K562 (cell line): ENCODE data around the gene LRMDA. TPM values are rescaled to one million over a fixed set of nuclear protein-coding genes. Genes with fewer than 3 reads are reported as not detected.

ENCODE experiments used
- ATAC-seq: fragments of 200-7000 bp; cut with Tn5 transposase; 3 replicates; pipeline ENCODE4 v1.9.1; 2020; ENCODE audit warnings: moderate library complexity
- BruUV-seq: library from RNA; stranded (reverse); fragments of 400-500 nt; replicated peaks from 2 replicates; lab custom pipeline; 2021; lab: Mats Ljungman, UMichigan
- CTCF ChIA-PET: fragments of 300-600 bp; formaldehyde crosslinking; extraction: SDS; loops from one replicate; lab custom pipeline; 2021; ENCODE audit warnings: low intra/inter-chr PET ratio; lab: Yijun Ruan, JAX
- POLR2A ChIA-PET: fragments of 300-600, 350-650 bp; sonication (Branson Sonifier 250); formaldehyde crosslinking; extraction: SDS; loops from one replicate; lab custom pipeline; 2021; ENCODE audit warnings: antibody characterized with exemption, inconsistent platforms; lab: Yijun Ruan, JAX
- DNase-seq, 4 experiments: peaks; one replicate each; pipeline versions ENCODE4 v3.0.0 to v3.0.0-alpha.2; 2011 to 2018; ENCODE audit warnings: low spot score in 3 of 4, mixed read lengths in 3 of 4; ENCODE audit errors: extremely low read depth in 1 of 4
- FAIRE-seq: peaks from 2 replicates; lab custom pipeline; 2011; peaks lifted over from hg19 to GRCh38; lab: Jason Lieb, UNC
- H2AFZ ChIP-seq: 2 replicates; pipeline ENCODE4 v1.6.0; 2011; ENCODE audit warnings: low read depth, low read length, control low read depth, inconsistent platforms
- H3K27ac ChIP-seq: fragments of 200-600 bp; 3 replicates; pipeline ENCODE4 v1.8.0; 2011; ENCODE audit warnings: low read depth, mild to moderate bottlenecking, control low read depth, inconsistent platforms, low read length, moderate library complexity, mixed read lengths; ENCODE audit errors: extremely low read depth
- H3K27me3 ChIP-seq, 2 experiments: fragments of 300-600 bp in 1 of 2; 2 replicates in 1 of 2; 3 replicates in 1 of 2; pipeline versions ENCODE4 v1.6.0 to v1.8.0; 2011; ENCODE audit warnings: inconsistent platforms in 2 of 2, low read length in 2 of 2, mild to moderate bottlenecking in 1 of 2, mixed read lengths in 1 of 2, moderate library complexity in 1 of 2; ENCODE audit not compliant: control insufficient read depth in 2 of 2, insufficient read depth in 2 of 2
- H3K36me3 ChIP-seq: fragments of 300-600 bp; 3 replicates; pipeline ENCODE4 v1.8.0; 2011; ENCODE audit warnings: mild to moderate bottlenecking, low read length, inconsistent platforms; ENCODE audit not compliant: control insufficient read depth, insufficient read depth
- H3K4me1 ChIP-seq, 2 experiments: fragments of 200-600 bp in 1 of 2; replicated peaks in 1 of 2; 2 replicates in 1 of 2; 3 replicates in 1 of 2; pipeline versions ENCODE4 v1.5.1 to v1.8.0; 2011; ENCODE audit warnings: inconsistent platforms in 2 of 2, low read length in 2 of 2, mild to moderate bottlenecking in 1 of 2, mixed read lengths in 1 of 2, moderate library complexity in 1 of 2; ENCODE audit not compliant: control insufficient read depth in 2 of 2, insufficient read depth in 2 of 2
- H3K4me2 ChIP-seq: 2 replicates; pipeline ENCODE4 v1.6.1; 2011; ENCODE audit warnings: low read length, control low read depth, inconsistent platforms, mixed read lengths; ENCODE audit not compliant: insufficient read depth
- H3K4me3 ChIP-seq: fragments of 200-600 bp; sonication (generic), shearing (Covaris generic); 2 replicates; pipeline ENCODE4 v1.5.1; 2016; ENCODE audit warnings: control low read depth, inconsistent platforms
- H3K79me2 ChIP-seq: fragments of 200-600 bp; 3 replicates; pipeline ENCODE4 v1.8.0; 2011; ENCODE audit warnings: low read length, inconsistent platforms; ENCODE audit not compliant: control insufficient read depth, insufficient read depth
- H3K9ac ChIP-seq, 2 experiments: 2 replicates each; pipeline versions ENCODE4 v1.6.0 to v1.6.1; 2011; ENCODE audit warnings: low read depth in 2 of 2, low read length in 2 of 2, control low read depth in 1 of 2, inconsistent platforms in 1 of 2, mild to moderate bottlenecking in 1 of 2, mixed read lengths in 1 of 2; ENCODE audit not compliant: insufficient read depth in 1 of 2
- H3K9me1 ChIP-seq: one replicate; pipeline ENCODE4 v1.6.0; 2011; ENCODE audit warnings: inconsistent platforms, mild to moderate bottlenecking, low read length, moderate library complexity; ENCODE audit not compliant: control insufficient read depth, insufficient read depth
- H3K9me3 ChIP-seq: replicated peaks from 2 replicates; pipeline ENCODE4 v1.5.1; 2011; ENCODE audit warnings: low read depth, low read length, inconsistent platforms; ENCODE audit not compliant: control insufficient read depth, insufficient read depth
- H4K20me1 ChIP-seq: replicated peaks from 2 replicates; pipeline ENCODE4 v1.6.1; 2011; ENCODE audit warnings: low read length, inconsistent platforms, mixed read lengths; ENCODE audit not compliant: control insufficient read depth, insufficient read depth
- BHLHE40 ChIP-seq: IDR thresholded peaks from 2 replicates; pipeline ENCODE4 v1.6.1; 2011; ENCODE audit warnings: low read length, improper control_type of control experiment
- CHD2 ChIP-seq: IDR thresholded peaks from 2 replicates; pipeline ENCODE4 v1.6.1; 2011; ENCODE audit warnings: low read depth, low read length
- ESRRA ChIP-seq: fragments of 450-650 bp; IDR thresholded peaks from 2 replicates; pipeline ENCODE4 v1.6.1; 2014; ENCODE audit warnings: low read depth, mild to moderate bottlenecking, moderate library complexity, borderline replicate concordance
- HNRNPLL ChIP-seq: fragments of 200-400 bp; formaldehyde crosslinking; IDR thresholded peaks from 2 replicates; pipeline ENCODE4 v1.6.1; 2017; ENCODE audit warnings: low read length, low read depth, mild to moderate bottlenecking; ENCODE audit not compliant: poor library complexity, severe bottlenecking
- KLF1 ChIP-seq: fragments of 450-650 bp; IDR thresholded peaks from 2 replicates; pipeline ENCODE4 v1.6.1; 2016; ENCODE audit warnings: missing genetic modification characterization, missing compliant biosample characterization
- RHOXF2B ChIP-seq: fragments of 250-450 bp; sonication (Bioruptor Pico); conservative IDR thresholded peaks from 2 replicates; pipeline ENCODE4 v1.5.1; 2021
- SMARCA4 ChIP-seq: fragments of 450-650 bp; IDR thresholded peaks from 2 replicates; pipeline ENCODE4 v1.6.1; 2016
- WGBS: fragments of 100-300 bp; shearing (Covaris generic); methylation state at CpG from one replicate; pipeline ENCODE4 v1.1.6; 2016; ENCODE audit warnings: low coverage, mixed read lengths; ENCODE audit not compliant: insufficient coverage; ENCODE audit errors: missing lambda C conversion rate; 5-methylcytosine and 5-hydroxymethylcytosine counted together
- in situ Hi-C: fragments of 300-500 bp; cut with MboI; formaldehyde crosslinking; loops from 4 replicates; pipeline ENCODE4 v1.15.0; 2018; ENCODE audit warnings: inconsistent platforms, mixed read lengths
- intact Hi-C: fragments of 100-400 bp; cut with micrococcal nuclease; formaldehyde crosslinking; loops from 2 replicates; pipeline ENCODE4 v1.14.2; 2022
- polyA plus RNA-seq, 8 experiments: library from polyadenylated mRNA; depleted of rRNA in 4 of 8; stranded (reverse) in 5 of 8; unstranded in 3 of 8; fragments of >200 nt; fragmentation: Nextera tagmentation in 2 of 8; fragmentation: Illumina TruSeq in 1 of 8; extraction: Ambion mirVana in 2 of 8; extraction: Trizol in 1 of 8; gene quantifications; 2 replicates each; pipeline versions ENCODE4 v1.2.1 to v1.2.3, GENCODE V29; 2011 to 2014; ENCODE audit warnings: inconsistent platforms in 1 of 8, missing spikeins in 1 of 8
- total RNA-seq, 7 experiments: library from RNA; depleted of rRNA in 6 of 7; stranded (reverse); fragments of >200 nt in 6 of 7; fragmentation: Illumina TruSeq in 2 of 7; extraction: Trizol in 2 of 7; gene quantifications; 2 replicates each; pipeline versions ENCODE4 v1.2.1 to v1.2.3, GENCODE V29; 2011 to 2021; ENCODE audit warnings: low replicate concordance in 1 of 7

Gene LRMDA
- total and polyA plus RNA-seq, 9 of the 15 experiments (the other 6 are each of a cell fraction or from before 2014, with no cell fraction given) = 0.25 TPM; not detected in 8

DNA sequence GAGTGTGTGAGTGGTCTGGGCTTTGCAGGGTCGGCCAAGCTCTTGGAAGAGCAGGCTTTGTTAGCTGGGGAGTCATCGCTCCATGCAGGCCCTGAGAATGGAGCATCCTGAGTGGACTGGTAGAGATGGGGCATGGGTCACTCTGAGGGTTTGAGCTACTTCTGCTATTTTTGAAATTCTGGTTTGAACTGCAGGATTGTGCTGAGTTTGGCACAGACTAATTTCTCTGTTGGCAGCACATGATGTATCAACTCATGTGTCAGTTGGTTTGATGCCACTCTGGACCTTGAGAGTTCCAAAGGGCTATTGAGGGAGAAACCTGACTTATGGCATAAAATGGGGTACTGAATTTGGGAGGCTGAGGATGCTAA is 56.3 kb downstream of the LRMDA start:
- H3K4me1 ChIP-seq = no peaks in the 10 kb centered on the region
- no peaks in the 10 kb centered on the region for H3K79me2 ChIP-seq
- TF ChIP-seq CHD2 = no peak
- TF ChIP-seq HNRNPLL = no peak
- TF ChIP-seq BHLHE40 = no peak
- TF ChIP-seq KLF1 (tag) = no peak
- no peak overlapping the region for H3K4me3 ChIP-seq
- H3K27me3 ChIP-seq = no peaks in the 10 kb centered on the region
- FAIRE-seq (no peak), ATAC-seq (no peak), DNase-seq (no peak)
- H3K9me3 ChIP-seq = no peaks in the 10 kb centered on the region
- no peaks in the 10 kb centered on the region for H3K36me3 ChIP-seq
- no peaks in the 10 kb centered on the region for H3K9me1 ChIP-seq
- H4K20me1 ChIP-seq = no peaks in the 10 kb centered on the region
- no TSS peak for BruUV-seq
- in situ Hi-C loops (no loop called here), intact Hi-C loops (no loop called here)
- ChIA-PET POLR2A (interaction anchor here (1.0 kb wide), 1 partner anchor 18 kb away, joined by 4 read pairs; no protein-coding TSS in a partner anchor), CTCF (no interaction called here)
- H3K9ac ChIP-seq = no peak overlapping the region
- no peak overlapping the region for H3K27ac ChIP-seq
- H2AFZ ChIP-seq = no peak overlapping the region
- 0% methylated on average over 2 of the region's 2 CpGs for WGBS
- H3K4me2 ChIP-seq = no peak overlapping the region

DNA sequence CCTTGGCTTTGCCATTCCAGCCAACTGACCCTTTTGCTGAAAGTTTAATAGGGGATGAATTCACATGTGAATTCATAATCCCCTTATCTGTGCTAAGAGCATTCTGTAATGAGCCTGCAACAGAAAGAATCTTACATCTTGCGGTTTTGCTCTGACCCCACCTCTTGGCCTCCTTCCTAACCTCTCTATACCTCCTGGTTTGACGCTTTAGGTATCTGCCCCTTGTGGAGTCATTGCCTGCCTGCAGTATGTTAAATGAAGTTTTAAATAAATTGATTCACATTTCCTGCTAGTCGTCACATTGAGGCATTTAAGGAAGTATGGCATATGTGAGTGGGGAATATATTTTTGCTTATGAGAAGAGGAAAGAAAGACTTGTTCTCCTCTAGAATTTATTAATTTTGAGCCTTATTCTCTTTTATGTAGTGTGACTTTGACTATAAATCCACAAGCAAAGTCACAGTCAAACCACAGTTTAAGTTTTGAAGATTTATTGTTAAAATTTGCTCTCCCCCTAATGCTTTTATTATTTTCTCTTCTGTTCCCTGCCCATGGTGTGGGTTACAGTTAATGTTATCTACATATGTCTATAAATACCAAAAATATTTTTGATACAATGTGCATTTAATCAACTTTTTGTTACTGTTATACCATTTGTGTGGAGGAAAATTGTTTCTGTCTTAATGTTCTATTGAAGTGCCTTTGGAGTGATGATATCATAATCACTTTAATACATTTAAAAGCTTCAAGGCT is 60.9 kb downstream of the LRMDA start:
- no peak overlapping the region for H2AFZ ChIP-seq
- H3K9me3 ChIP-seq = no peaks in the 10 kb centered on the region
- no peak overlapping the region for H3K4me3 ChIP-seq
- POLR2A ChIA-PET = no interaction called here
- no peaks in the 10 kb centered on the region for H4K20me1 ChIP-seq
- no peak overlapping the region for H3K27ac ChIP-seq
- FAIRE-seq = no peak
- no peaks in the 10 kb centered on the region for H3K4me1 ChIP-seq
- H3K4me2 ChIP-seq = no peak overlapping the region
- no peak overlapping the region for H3K9ac ChIP-seq
- H3K27me3 ChIP-seq = no peaks in the 10 kb centered on the region
- intact Hi-C loops (no loop called here), in situ Hi-C loops (no loop called here)
- no peaks in the 10 kb centered on the region for H3K9me1 ChIP-seq
- BruUV-seq = no TSS peak
- DNase-seq = peak in 1 of 4 experiments; percentile 3
- ATAC-seq = peak; percentile 62
- H3K36me3 ChIP-seq = no peaks in the 10 kb centered on the region
- WGBS = 0% methylated on average over 3 of the region's 3 CpGs
- H3K79me2 ChIP-seq = no peaks in the 10 kb centered on the region
- TF ChIP-seq SMARCA4 (no peak), ESRRA (peak; percentile 47; the same call in 1 of the 2 replicates), RHOXF2B (CRISPR knock-in tag) (no peak)
- CTCF ChIA-PET = no interaction called here
